Esophagus muscularis mucosa (tissue), 3 donors: ENCODE data around the gene YEATS2.

Experiments used
- CTCF ChIP-seq, 3 experiments: fragments of 200-600 bp in 2 of 3; fragments of 450-650 bp in 1 of 3; sonication (generic) in 2 of 3; IDR thresholded peaks; one replicate each; pipeline ENCODE4 v1.5.1; 2017 to 2019; ENCODE audit warnings: antibody characterized with exemption in 3 of 3, mild to moderate bottlenecking in 2 of 3, moderate library complexity in 1 of 3
- POLR2A ChIP-seq: fragments of 450-650 bp; IDR thresholded peaks from one replicate; pipeline ENCODE4 v1.6.1; 2017; ENCODE audit warnings: antibody characterized with exemption, moderate library complexity, mild to moderate bottlenecking, low read depth

DNA sequence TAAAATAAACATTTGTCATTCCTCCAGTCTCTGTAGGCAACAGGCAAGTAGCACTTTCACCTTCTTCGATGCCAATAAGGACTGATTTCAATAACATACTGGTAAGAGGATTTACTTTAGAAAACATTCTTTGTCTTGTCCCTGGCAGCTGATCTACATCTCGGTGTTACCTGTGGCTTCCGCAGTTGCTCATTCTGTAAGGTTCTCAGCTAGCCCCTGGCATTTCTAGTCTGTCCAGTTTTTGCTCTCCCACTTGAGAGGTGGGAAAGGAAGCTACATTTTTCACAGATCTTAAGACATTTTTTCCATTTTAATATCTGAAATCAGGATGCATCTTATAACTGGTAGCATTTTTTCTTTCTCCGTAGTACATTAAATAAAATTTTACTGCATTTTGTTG lies 147.5 kb downstream of the YEATS2 start:
- TF ChIP-seq CTCF (IDR thresholded peaks at IDR 0.05) = no peak
- TF ChIP-seq POLR2A = no peak
